ENCODE data around the gene ITGA3.

- no peak for TF ChIP-seq CTCF (conservative IDR thresholded peaks at IDR 0.05; ENCODE audit: low read length)
- no peak for TF ChIP-seq EZH2phosphoT487 (IDR thresholded peaks at IDR 0.05; ENCODE audit: borderline replicate concordance)
Measured at GRCh38 chr17:50048146-50048720, 7.7 kb upstream of the ITGA3 start.
